HG02623 (cell line): ENCODE measurements around the gene MRPL34.

Experiments used
- ATAC-seq: cut with Tn5 transposase; IDR thresholded peaks from one replicate; pipeline ENCODE4 v1.9.1; 2021; ENCODE audit warnings: moderate library complexity; ENCODE audit not compliant: unreplicated experiment

MRPL34 gene

GRCh38 chr19:17309198-17309964 lies 3.7 kb downstream of the MRPL34 start, which contains the start of gene DDA1:
Gene DDA1, plus strand, starts transcription at chr19:17309563. Its CDS starts 92 bp downstream, at chr19:17309655.
- ATAC-seq = peak; percentile 68

DNA sequence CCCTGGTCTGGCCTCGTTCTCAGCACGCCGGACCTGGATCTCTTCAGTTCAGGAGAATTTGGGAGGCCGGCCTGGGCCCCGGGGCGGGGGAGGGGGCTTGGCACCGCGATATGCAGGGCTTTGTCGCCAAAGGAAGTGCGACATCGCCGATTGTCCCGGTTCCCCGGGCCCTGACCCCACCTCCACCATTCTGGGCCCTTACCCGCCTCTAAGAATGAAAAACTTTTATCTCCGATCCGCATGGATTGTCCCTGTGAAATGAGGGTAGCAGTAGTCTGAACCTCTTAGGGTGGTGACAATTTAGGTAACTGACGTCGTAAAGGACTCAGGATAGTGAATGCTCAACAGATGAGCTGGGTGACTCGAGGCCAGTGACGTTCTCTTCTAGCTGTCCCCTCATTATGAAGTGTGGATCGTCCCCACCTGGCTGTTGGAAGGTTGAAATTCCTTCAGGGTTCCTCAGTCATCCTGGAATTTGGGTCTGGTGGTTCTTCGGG lies 4.3 kb downstream of the MRPL34 start:
- ATAC-seq = no peak

DNA sequence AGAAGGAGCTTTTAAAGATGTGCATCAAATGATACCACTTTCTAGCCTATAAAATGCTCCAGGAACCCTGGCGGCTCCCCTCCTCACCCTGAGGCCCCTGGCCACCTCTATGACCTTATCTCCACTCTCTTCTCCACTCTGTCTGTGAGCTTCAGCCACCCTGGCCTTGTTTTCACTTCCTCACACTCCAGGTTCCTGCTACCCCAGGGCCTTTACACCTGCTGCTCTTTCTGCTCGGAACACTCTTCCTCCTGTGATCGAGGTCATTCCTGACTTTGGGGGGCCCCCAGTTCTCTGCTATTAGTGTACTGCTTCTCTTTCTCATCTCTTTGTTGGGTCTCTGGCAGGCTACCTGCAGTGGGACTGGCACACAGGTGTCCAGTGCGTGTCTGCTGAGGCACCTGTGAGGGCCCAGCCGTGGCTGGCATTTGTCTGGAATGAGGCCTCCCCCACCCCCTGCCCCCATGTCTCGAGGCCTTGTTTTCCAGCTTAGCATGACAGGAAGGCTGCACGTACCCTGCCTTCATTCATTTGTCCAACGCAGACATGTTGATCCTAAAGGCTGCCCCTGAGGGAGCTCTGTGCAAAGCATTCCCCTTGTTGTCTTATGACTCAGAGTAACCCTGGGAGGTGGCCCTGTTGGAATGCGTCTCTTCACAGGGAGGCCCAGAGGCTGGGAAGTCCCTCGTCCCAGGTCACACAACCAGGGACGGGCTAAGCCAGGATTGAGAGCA lies 6.0 kb downstream of the MRPL34 start:
- ATAC-seq = no peak

DNA sequence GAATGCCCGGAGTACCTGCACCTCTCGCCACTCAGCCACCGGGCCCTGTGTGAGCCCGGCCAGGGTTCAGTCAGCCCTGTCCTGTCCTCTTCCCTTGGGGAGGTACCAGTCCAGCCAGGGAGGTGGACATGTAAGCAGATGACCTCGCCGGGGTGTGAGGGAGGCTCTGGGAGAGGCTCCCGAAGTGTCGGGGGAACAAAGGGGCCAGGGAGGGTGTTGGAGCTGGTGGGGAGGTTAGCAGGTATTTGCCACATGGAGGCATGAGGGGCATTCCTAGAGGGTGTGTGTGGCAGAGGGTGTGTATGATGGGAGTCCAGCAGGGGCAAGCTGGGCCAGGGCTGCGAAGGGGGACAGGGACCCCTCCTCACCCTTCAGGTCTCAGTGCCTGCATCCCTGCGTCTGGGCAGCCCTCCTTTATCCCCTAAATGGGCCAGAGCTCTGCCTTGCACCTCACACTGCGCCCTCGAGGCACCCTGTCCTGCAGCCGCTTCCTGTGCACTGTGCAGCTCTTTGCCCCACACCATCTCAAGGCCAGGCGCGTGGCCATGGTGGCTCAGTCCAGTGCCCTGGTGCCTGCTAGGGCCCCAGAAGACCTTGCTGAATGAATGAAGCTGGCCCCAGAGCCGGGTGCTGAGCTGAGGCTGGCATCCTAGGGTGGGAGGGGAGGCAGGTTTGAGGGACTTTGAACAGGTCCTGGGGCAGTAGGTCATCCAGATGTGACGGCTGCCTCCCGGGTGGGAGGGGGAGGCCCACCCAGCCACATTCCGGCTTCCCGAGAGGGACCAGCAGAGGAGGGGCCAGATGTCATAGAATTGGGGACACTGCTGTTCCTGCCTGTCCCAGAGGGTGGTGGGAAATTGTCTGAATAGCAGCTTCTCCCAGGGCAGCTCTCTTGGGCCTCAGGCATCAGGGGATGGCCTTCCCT lies 6.8 kb downstream of the MRPL34 start:
- ATAC-seq = no peak

- ATAC-seq = no peak
Observed at GRCh38 chr19:17314007-17314593, 8.4 kb downstream of the MRPL34 start.

GRCh38 chr19:17318966-17319365 lies 13.3 kb downstream of the MRPL34 start:
- ATAC-seq = no peak

DNA sequence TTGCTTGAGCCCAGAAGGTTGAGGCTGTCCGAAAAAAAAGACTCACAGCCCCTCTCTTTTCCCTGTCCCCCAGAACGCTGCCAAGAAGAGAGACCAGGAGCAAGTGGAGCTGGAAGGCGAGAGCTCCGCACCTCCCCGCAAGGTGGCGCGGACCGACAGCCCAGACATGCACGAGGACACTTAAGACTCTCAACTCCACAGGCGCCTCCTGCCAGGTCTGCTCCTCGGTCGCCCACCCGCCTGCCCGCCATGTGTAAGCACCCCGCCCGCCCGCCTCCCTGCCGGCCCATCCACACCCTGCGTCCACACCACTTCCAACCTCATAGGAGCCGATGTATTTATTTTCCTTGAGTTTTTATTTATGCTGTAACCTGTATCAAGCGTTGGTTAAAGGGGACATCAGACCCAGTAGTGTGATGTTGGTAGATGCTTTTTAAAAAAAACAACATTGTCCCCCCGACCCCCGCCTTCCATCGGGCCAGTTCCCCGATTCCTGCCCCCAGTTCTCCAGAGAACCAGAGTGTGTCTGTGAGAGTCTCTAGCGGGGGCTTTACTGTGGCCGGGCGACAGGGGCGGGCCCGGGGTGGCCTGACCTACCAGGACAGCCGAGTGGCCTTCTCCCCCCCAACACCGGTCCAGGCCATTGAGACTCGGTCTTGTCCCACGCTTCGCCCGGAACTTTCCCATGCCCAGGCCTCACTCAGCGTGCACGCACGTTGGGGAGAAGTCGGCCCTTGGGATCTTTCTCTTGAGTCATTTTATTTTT lies 14.0 kb downstream of the MRPL34 start:
- ATAC-seq = no peak

DNA sequence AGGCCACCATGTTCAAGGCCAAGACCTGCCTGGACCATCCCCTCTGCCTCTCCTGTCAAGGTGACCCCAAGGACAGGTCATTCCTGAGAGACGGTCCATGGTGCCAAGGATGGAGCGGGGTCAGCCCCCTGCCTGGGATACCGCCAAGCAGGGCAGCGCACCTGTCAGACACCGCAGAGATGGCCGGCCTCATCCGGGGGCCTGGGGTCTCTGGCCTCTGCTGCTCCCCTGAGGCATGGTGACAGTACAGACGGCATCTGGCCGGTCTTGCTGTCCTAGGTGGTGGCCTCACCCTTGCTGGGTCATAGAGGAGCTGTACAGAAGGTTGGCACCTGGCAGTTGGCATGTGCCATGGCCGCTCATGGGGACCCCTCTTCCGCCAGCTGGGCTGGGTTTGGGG lies 14.8 kb downstream of the MRPL34 start:
- no peak for ATAC-seq

DNA sequence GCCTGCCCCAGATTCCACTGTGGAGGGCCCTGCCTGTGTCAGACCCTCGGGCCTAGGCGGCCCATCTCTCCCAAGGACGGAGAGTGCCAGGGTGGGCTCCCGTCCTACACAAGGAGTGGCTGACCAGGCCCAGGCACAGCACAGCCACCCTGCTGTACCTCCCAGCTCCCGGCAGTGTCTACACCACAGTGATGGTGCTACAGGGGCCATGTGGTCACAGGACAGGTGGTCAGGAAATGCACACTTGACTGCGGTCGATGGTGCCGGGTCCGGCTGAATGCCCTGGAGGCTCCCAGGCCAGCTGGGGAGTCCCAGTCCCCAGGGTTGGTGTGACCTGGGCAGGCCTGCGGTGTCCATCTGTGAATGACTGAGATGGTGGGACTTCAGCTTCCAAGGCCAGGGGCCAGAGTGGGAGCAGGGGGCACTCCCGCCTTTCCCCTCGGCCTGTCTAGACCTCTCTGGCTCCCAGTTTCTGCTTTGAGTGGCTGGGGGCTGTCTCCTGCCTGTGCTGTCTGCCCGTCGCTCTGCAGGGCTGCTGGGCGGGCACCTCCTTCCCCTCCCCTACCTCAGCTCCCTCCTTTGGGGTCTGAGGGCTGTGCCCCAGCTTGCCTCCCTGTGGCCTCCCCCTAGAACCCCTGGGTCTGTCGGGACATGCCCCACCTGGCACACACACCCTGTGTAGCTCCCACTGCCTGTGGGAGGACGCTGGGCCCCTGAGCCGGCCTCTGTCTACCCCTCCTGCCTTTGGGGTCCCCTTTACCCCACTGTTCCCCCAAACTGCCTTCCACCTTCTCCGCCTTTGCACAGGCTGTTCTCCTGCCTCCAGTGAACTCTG lies 16.2 kb downstream of the MRPL34 start:
- ATAC-seq = no peak

- no peak for ATAC-seq
Observed at GRCh38 chr19:17322854-17323253, 17.2 kb downstream of the MRPL34 start.

DNA sequence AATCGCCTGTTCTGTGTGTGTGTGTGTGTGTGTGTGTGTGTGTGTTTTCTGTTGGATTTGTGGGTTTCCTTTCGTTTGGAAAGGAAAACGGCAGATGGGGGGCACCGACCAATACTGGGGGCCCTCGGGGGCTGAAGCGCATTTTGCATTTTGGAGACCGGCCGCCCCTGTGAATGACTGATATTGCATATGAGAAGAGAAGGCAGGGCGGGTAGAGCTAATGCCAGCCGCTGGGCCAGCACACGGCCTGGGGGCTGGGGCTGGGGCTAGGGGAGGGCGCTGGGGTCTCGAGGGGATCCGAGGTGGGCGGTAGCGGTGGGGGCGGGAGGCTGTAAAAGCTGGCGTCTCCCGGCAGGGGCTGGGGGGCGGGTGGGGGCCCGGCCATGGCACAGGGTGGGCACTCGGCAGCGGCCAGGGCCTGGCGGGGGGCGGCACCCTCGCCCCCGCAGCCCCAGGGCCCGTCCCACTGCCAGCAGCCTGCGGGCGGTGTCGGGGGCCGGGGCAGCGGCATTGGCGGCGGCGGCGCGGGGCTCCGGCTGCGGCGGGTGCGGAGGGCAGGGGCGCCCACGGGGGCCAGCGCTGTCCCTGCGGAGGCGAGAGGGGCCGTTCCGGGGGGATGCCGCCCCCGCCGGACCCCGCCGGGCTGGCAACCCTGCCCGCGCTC lies 17.8 kb downstream of the MRPL34 start:
- no peak for ATAC-seq

DNA sequence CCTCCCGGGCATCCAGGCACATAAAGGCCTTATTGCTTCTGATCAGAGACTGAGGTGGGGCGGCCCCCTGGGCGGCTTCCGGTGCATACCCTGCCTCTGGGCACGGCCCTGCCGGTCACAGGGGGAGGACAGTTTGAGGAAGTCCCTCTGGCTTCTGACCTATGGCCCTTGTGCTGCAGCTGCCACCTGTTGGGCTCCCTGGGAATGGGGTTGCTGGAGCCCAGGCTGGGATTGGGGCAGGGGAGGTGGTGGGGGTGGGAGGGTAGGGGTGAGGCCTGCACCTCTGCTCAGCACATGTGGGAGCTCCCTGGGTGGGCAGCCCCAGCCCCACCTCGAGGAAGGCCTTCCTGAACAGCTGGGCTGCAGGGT lies 18.3 kb downstream of the MRPL34 start:
- ATAC-seq = no peak

DNA sequence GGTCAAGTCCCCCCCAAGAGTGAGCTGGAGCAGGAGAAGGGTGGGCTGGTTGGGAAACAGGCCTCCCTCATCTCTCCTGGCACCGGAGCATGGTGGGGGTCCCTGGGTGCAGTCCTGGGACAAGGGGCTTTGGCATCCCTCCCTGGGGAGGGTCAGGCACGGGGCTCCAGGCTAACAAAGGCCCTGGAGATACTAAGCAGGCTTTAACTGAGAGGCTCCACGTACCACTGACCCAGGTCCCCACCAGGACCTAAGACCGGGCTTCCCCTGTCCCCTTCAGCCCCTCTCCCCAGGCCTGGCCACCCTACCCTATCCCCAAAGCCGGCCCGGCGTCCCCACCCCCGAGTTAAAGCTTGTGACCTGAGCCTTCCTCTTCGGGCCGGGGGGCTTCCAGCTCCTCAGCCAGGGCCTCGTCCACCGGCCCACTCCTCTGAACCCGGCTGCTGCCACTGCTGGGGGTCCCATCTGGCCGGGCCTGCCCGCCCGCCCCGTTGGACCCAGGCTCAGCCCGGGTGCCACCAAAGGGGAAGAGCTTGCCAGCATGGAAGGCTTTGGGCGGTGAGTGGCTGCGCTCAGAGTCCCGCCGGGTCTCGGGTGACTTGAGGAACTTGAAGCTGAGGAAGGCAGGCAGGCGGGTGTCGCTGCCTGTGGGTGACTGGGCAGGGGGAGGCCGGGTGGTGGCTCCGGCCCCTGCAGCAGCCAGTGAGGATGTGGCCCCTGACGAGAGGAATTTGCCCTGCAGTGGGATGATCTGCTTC lies 18.9 kb downstream of the MRPL34 start:
- ATAC-seq = no peak

- no peak for ATAC-seq
Observed at GRCh38 chr19:17325133-17325532, 19.5 kb downstream of the MRPL34 start.

GRCh38 chr19:17325881-17326594 lies 20.4 kb downstream of the MRPL34 start:
- ATAC-seq = no peak

DNA sequence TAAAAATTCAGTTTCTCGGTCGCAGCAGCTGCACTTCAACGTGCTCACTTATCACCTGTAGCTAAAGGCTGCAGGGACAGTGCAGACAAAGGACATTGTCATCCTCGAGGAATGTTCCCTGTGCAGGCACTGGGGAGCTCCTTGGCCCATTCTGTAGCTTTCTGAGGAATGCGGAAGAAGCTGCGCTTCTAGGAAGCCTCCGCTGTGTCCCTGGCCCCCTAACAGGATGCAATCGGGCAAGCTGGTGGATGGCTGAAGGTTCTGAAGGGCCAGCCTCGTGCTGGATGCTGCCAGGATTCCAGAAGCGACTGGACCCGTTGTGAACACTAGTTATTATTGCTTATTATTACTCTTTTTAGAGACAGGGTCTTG lies 20.9 kb downstream of the MRPL34 start:
- ATAC-seq = no peak

DNA sequence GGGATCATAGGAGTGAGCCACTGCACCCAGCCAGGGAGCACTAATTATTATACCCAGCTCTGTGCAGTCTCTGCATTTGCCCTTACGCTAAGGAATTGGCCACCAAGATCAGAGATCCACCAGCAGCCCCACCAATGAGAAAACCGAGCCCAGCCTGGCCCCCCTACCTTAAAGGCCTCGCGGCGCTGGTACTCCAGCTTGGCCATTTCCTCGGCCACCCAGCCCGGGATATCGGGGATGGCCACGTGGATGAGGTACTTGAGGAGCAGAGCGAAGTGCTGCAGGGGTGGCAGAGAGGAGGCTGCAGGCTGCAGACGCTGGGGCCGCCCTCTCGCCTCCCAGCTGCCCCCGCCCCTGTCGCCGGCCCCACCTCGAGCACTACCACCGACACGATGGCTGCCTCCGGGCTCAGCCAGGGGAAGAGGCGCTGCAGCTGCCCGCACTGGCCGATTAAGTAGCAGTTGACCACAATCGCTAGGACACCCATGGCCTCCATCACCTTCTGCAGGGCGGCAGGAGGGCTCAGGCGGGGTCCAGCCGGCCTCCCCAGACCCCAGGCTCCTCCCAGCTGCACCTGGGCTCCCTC lies 21.5 kb downstream of the MRPL34 start:
- ATAC-seq = no peak
